ENCODE measurements around the gene ACBD7. TPM values are rescaled to one million over a fixed set of nuclear protein-coding genes. Genes with fewer than 3 reads are reported as not detected.

ACBD7 gene
- total and polyA plus RNA-seq, 9 donors: 0.08 to 1.7 (median 0.40) TPM; not detected in 1

- no peaks in the 10 kb centered on the region for H3K4me1 ChIP-seq (ENCODE audit: insufficient read depth)
- intact Hi-C loops (cut with DNase I): no loop called here
Observed at GRCh38 chr10:15069230-15069629, 19.3 kb downstream of the ACBD7 start.

GRCh38 chr10:15068802-15069201, 19.8 kb downstream of the ACBD7 start:
- intact Hi-C loops (cut with DNase I): no loop called here
- H3K9me3 ChIP-seq: no peaks in the 10 kb centered on the region
- TF ChIP-seq EP300 (IDR thresholded peaks at IDR 0.05): no peak
- TF ChIP-seq, protein P1, sequence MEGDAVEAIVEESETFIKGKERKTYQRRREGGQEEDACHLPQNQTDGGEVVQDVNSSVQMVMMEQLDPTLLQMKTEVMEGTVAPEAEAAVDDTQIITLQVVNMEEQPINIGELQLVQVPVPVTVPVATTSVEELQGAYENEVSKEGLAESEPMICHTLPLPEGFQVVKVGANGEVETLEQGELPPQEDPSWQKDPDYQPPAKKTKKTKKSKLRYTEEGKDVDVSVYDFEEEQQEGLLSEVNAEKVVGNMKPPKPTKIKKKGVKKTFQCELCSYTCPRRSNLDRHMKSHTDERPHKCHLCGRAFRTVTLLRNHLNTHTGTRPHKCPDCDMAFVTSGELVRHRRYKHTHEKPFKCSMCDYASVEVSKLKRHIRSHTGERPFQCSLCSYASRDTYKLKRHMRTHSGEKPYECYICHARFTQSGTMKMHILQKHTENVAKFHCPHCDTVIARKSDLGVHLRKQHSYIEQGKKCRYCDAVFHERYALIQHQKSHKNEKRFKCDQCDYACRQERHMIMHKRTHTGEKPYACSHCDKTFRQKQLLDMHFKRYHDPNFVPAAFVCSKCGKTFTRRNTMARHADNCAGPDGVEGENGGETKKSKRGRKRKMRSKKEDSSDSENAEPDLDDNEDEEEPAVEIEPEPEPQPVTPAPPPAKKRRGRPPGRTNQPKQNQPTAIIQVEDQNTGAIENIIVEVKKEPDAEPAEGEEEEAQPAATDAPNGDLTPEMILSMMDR (IDR thresholded peaks at IDR 0.05): no peak
- TF ChIP-seq POLR2A (IDR thresholded peaks at IDR 0.05): no peak
- no peak overlapping the region for H3K27ac ChIP-seq
- 76 to 83% (median 79%) methylated on average over 3 of the region's 3 CpGs for WGBS, 3 donors
- no peaks in the 10 kb centered on the region for H3K4me1 ChIP-seq (ENCODE audit: insufficient read depth)
- H3K4me3 ChIP-seq: no peak overlapping the region
- H3K36me3 ChIP-seq: no peaks in the 10 kb centered on the region
- no peaks in the 10 kb centered on the region for H3K27me3 ChIP-seq
- DNase-seq: no peak

More at GRCh38 chr10:15069230-15069629, 19.3 kb downstream of the ACBD7 start:
- no peak overlapping the region for H3K27ac ChIP-seq
- H3K36me3 ChIP-seq: no peaks in the 10 kb centered on the region
- H3K4me3 ChIP-seq: no peak overlapping the region
- TF ChIP-seq POLR2A (IDR thresholded peaks at IDR 0.05) (no peak), EP300 (IDR thresholded peaks at IDR 0.05) (no peak)
- TF ChIP-seq, protein P1 (IDR thresholded peaks at IDR 0.05): no peak
- H3K9me3 ChIP-seq: no peaks in the 10 kb centered on the region
- DNase-seq: no peak
- H3K27me3 ChIP-seq: no peaks in the 10 kb centered on the region
- 65 to 76% (median 71%) methylated on average over 4 of the region's 4 CpGs for WGBS, 3 donors

GRCh38 chr10:15067154-15067553, 21.4 kb downstream of the ACBD7 start:
- intact Hi-C loops (cut with DNase I): no loop called here

DNA sequence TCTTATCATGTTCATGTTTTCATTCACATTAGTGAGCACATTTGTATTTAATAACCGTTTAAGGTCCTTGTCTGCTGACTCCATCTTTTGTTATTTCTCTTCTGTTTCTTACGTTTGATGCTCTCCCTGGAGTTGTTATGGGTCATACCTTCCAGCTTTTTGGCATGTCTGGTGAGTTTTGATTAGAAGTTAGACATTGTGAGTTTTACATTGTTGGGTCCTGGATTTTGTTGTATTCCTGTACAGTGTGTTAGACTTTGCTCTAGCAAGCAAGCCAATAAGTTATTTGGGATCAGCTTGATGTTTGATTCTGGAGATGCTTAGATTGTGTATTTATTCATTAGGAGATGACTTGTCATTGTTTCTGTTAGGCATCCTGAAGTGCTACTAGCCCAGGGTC, 27.9 kb downstream of the ACBD7 start:
- no peak for TF ChIP-seq POLR2A (IDR thresholded peaks at IDR 0.05)
- TF ChIP-seq, protein P1 (IDR thresholded peaks at IDR 0.05): no peak
- no peak for TF ChIP-seq EP300 (IDR thresholded peaks at IDR 0.05)
- Histone ChIP-seq H3K36me3 (no peaks in the 10 kb centered on the region), H3K4me3 (no peak overlapping the region), H3K27ac (no peak overlapping the region), H3K27me3 (no peaks in the 10 kb centered on the region), H3K9me3 (no peaks in the 10 kb centered on the region), H3K4me1 (ENCODE audit: insufficient read depth) (no peaks in the 10 kb centered on the region)
- 67 to 71% (median 68%) methylated on average over 2 of the region's 2 CpGs for WGBS, 3 donors
- intact Hi-C loops (cut with DNase I): no loop called here
- no peak for DNase-seq

More at GRCh38 chr10:15067154-15067553, 21.4 kb downstream of the ACBD7 start:
- Histone ChIP-seq H3K9me3 (no peaks in the 10 kb centered on the region), H3K36me3 (no peaks in the 10 kb centered on the region), H3K4me3 (no peak overlapping the region), H3K27ac (no peak overlapping the region), H3K4me1 (ENCODE audit: insufficient read depth) (no peaks in the 10 kb centered on the region), H3K27me3 (no peaks in the 10 kb centered on the region)
- no peak for TF ChIP-seq POLR2A (IDR thresholded peaks at IDR 0.05)
- TF ChIP-seq EP300 (IDR thresholded peaks at IDR 0.05): no peak
- TF ChIP-seq, protein P1 (IDR thresholded peaks at IDR 0.05): no peak
- 84 to 92% (median 87%) methylated on average over 5 of the region's 5 CpGs for WGBS, 3 donors
- no peak for DNase-seq
